Hematopoietic multipotent progenitor cell treated with erythropoietin and hydrocortisone succinate and interleukin-3 and kit ligand, for 6 days (in vitro differentiated cells): ENCODE measurements around the gene CBX6.
"Not testable (repeated sequence)": the region's sequence is repeated elsewhere in the genome, so short reads cannot be mapped to it uniquely, and the experiment has no call there.

Experiments used
- DNase-seq: peaks from one replicate; pipeline ENCODE4 v3.0.0-alpha.2; 2015

CBX6 gene

GRCh38 chr22:38861170-38861876, 10.7 kb downstream of the CBX6 start:
- DNase-seq, result no peak

GRCh38 chr22:38860283-38861169, 11.5 kb downstream of the CBX6 start:
- DNase-seq, result no peak

- DNase-seq, result no peak
Observed at GRCh38 chr22:38859581-38860282, 12.3 kb downstream of the CBX6 start.

GRCh38 chr22:38858492-38858891, 13.5 kb downstream of the CBX6 start:
- no peak for DNase-seq

- not testable (repeated sequence) for DNase-seq
Observed at GRCh38 chr22:38854476-38854875, 17.5 kb downstream of the CBX6 start.

- not testable (repeated sequence) for DNase-seq
Observed at GRCh38 chr22:38853883-38854282, 18.1 kb downstream of the CBX6 start.

GRCh38 chr22:38853196-38853651, 18.8 kb downstream of the CBX6 start:
- no peak for DNase-seq

GRCh38 chr22:38852522-38852921, 19.5 kb downstream of the CBX6 start:
- no peak for DNase-seq

- DNase-seq, result no peak
Observed at GRCh38 chr22:38850941-38851849, 20.8 kb downstream of the CBX6 start.

GRCh38 chr22:38850399-38850798, 21.6 kb downstream of the CBX6 start:
- DNase-seq, result no peak

GRCh38 chr22:38849811-38850210, 22.2 kb downstream of the CBX6 start:
- no peak for DNase-seq

- DNase-seq, result no peak
Observed at GRCh38 chr22:38846412-38846811, 25.6 kb downstream of the CBX6 start.

- no peak for DNase-seq
Observed at GRCh38 chr22:38845004-38845740, 26.8 kb downstream of the CBX6 start.

- no peak for DNase-seq
Observed at GRCh38 chr22:38844315-38845003, 27.6 kb downstream of the CBX6 start.

GRCh38 chr22:38843657-38844314, 28.2 kb downstream of the CBX6 start, which contains the start of gene NPTXR:
TSS of gene NPTXR (minus strand) at chr22:38844028.
- peak; percentile 52 for DNase-seq

GRCh38 chr22:38843201-38843656, 28.8 kb downstream of the CBX6 start:
- peak; percentile 50 for DNase-seq

GRCh38 chr22:38842512-38843200, 29.4 kb downstream of the CBX6 start:
- no peak for DNase-seq

- no peak for DNase-seq
Observed at GRCh38 chr22:38841635-38842034, 30.4 kb downstream of the CBX6 start.

GRCh38 chr22:38841211-38841610, 30.8 kb downstream of the CBX6 start:
- no peak for DNase-seq

- DNase-seq, result no peak
Observed at GRCh38 chr22:38840129-38840528, 31.9 kb downstream of the CBX6 start.
